SK-N-SH (cell line): ENCODE results near the gene PTPRD. TPM values are rescaled to one million over a fixed set of nuclear protein-coding genes. Genes with fewer than 3 reads are reported as not detected.

Experiments used
- CTCF ChIA-PET: fragments of 300-600, 350-600 bp; formaldehyde crosslinking; extraction: SDS; loops from one replicate; lab custom pipeline; 2021; lab: Yijun Ruan, JAX
- POLR2A ChIA-PET: fragments of 350-600 bp; sonication (Branson Sonifier 250); formaldehyde crosslinking; extraction: SDS; loops from one replicate; lab custom pipeline; 2020; ENCODE audit warnings: antibody characterized with exemption, inconsistent platforms; lab: Yijun Ruan, JAX
- DNase-seq: peaks from one replicate; pipeline ENCODE4 v3.0.0; 2012
- H2AFZ ChIP-seq: fragments of 200-600 bp; sonication (generic); 2 replicates; pipeline ENCODE4 v1.8.1; 2016; ENCODE audit warnings: antibody characterized with exemption, mild to moderate bottlenecking, low read depth
- H3F3A ChIP-seq: fragments of 200-600 bp; sonication (generic); replicated peaks from 2 replicates; pipeline ENCODE3; 2016; ENCODE audit warnings: antibody characterized with exemption, mild to moderate bottlenecking; ENCODE audit not compliant: insufficient read depth
- H3K27ac ChIP-seq, 2 experiments: fragments of 200-500 bp in 1 of 2; fragments of 200-600 bp in 1 of 2; sonication (Bioruptor generic) in 1 of 2; sonication (generic), shearing (Covaris generic) in 1 of 2; 2 replicates each; pipeline versions ENCODE4 v1.5.1 to v1.6.1; 2014 to 2016; ENCODE audit warnings: low read depth in 2 of 2, inconsistent platforms in 1 of 2, low read length in 1 of 2, mild to moderate bottlenecking in 1 of 2, mixed read lengths in 1 of 2
- H3K27me3 ChIP-seq: fragments of 200-600 bp; sonication (generic), shearing (Covaris generic); 2 replicates; pipeline ENCODE4 v1.6.1; 2016; ENCODE audit warnings: mixed run types; ENCODE audit not compliant: insufficient read depth
- H3K36me3 ChIP-seq, 2 experiments: fragments of 200-500 bp in 1 of 2; fragments of 200-600 bp in 1 of 2; sonication (Bioruptor generic) in 1 of 2; sonication (generic) in 1 of 2; replicated peaks in 1 of 2; 2 replicates each; pipeline versions ENCODE3 to v1.5.1; 2014 to 2016; ENCODE audit warnings: low read length in 1 of 2, mild to moderate bottlenecking in 1 of 2; ENCODE audit not compliant: insufficient read depth in 2 of 2, control insufficient read depth in 1 of 2
- H3K4me1 ChIP-seq, 2 experiments: fragments of 200-500 bp in 1 of 2; fragments of 200-600 bp in 1 of 2; sonication (Bioruptor generic) in 1 of 2; sonication (generic), shearing (Covaris generic) in 1 of 2; 2 replicates each; pipeline versions ENCODE4 v1.5.1 to v1.6.1; 2014 to 2016; ENCODE audit warnings: low read depth in 1 of 2, low read length in 1 of 2, mixed run types in 1 of 2; ENCODE audit not compliant: insufficient read depth in 2 of 2, control insufficient read depth in 1 of 2
- H3K4me2 ChIP-seq: fragments of 200-600 bp; sonication (generic), shearing (Covaris generic); 2 replicates; pipeline ENCODE4 v1.6.1; 2017; ENCODE audit warnings: mixed run types
- H3K4me3 ChIP-seq, 2 experiments: fragments of 200-500 bp in 1 of 2; fragments of 200-600 bp in 1 of 2; sonication (Bioruptor generic) in 1 of 2; sonication (generic), shearing (Covaris generic) in 1 of 2; 2 replicates each; pipeline versions ENCODE4 v1.5.1 to v1.8.1; 2014 to 2016; ENCODE audit warnings: low read depth in 2 of 2, inconsistent platforms in 1 of 2, low read length in 1 of 2, mild to moderate bottlenecking in 1 of 2, mixed read lengths in 1 of 2, moderate library complexity in 1 of 2
- H3K79me2 ChIP-seq: fragments of 200-600 bp; sonication (generic); 2 replicates; pipeline ENCODE4 v1.8.1; 2017; ENCODE audit warnings: mild to moderate bottlenecking; ENCODE audit not compliant: insufficient read depth
- H3K9ac ChIP-seq: fragments of 200-600 bp; sonication (generic); 2 replicates; pipeline ENCODE4 v1.6.1; 2017; ENCODE audit warnings: mixed run types
- H3K9me2 ChIP-seq: fragments of 200-600 bp; sonication (generic); 2 replicates; pipeline ENCODE4 v1.6.1; 2017; ENCODE audit warnings: mixed run types
- H3K9me3 ChIP-seq: fragments of 200-600 bp; sonication (generic); 2 replicates; pipeline ENCODE4 v1.6.1; 2017; ENCODE audit warnings: mixed run types, mild to moderate bottlenecking, moderate library complexity
- H4K20me1 ChIP-seq: fragments of 200-600 bp; sonication (generic); 2 replicates; pipeline ENCODE4 v1.6.1; 2017; ENCODE audit warnings: mild to moderate bottlenecking, mixed run types; ENCODE audit not compliant: insufficient read depth
- CTCF ChIP-seq: fragments of 200-600 bp; sonication (generic); IDR thresholded peaks from 2 replicates; pipeline ENCODE4 v1.6.1; 2017; ENCODE audit warnings: antibody characterized with exemption, mild to moderate bottlenecking, moderate library complexity
- EP300 ChIP-seq, 2 experiments: IDR thresholded peaks; 2 replicates each; pipeline versions ENCODE4 v1.4.0 to v1.6.1; 2012; ENCODE audit warnings: borderline replicate concordance in 1 of 2, low read depth in 1 of 2, low read length in 1 of 2
- IRF3 ChIP-seq: fragments of 150-350 bp; IDR thresholded peaks from 2 replicates; pipeline ENCODE4 v1.6.1; 2016; ENCODE audit warnings: mild to moderate bottlenecking, low read depth, low read length
- JUND ChIP-seq: IDR thresholded peaks from 2 replicates; pipeline ENCODE4 v1.4.0; 2012
- MEF2A ChIP-seq: IDR thresholded peaks from 2 replicates; pipeline ENCODE4 v1.4.0; 2012; ENCODE audit warnings: low read depth, borderline replicate concordance
- MXI1 ChIP-seq: IDR thresholded peaks from 2 replicates; pipeline ENCODE4 v1.6.1; 2012; ENCODE audit warnings: mild to moderate bottlenecking, low read depth, low read length, improper control_type of control experiment
- NFIC ChIP-seq: IDR thresholded peaks from 2 replicates; pipeline ENCODE4 v1.4.0; 2012; ENCODE audit warnings: borderline replicate concordance
- PBX3 ChIP-seq: IDR thresholded peaks from 2 replicates; pipeline ENCODE4; 2012
- POLR2AphosphoS5 ChIP-seq: IDR thresholded peaks from 2 replicates; pipeline ENCODE4 v1.6.1; 2012; ENCODE audit warnings: low read depth, low read length
- RCOR1 ChIP-seq: fragments of 150-350 bp; IDR thresholded peaks from 2 replicates; pipeline ENCODE4 v1.6.1; 2017; ENCODE audit warnings: antibody characterized with exemption, low read length
- REST ChIP-seq: IDR thresholded peaks from 2 replicates; pipeline ENCODE4 v1.6.1; 2012; ENCODE audit warnings: mild to moderate bottlenecking, low read depth, low read length, moderate library complexity
- TAF1 ChIP-seq: IDR thresholded peaks from 2 replicates; pipeline ENCODE4 v1.6.1; 2012; ENCODE audit warnings: low read depth, mild to moderate bottlenecking, low read length, moderate library complexity, borderline replicate concordance
- TCF12 ChIP-seq: IDR thresholded peaks from 2 replicates; pipeline ENCODE4 v1.4.0; 2012
- YY1 ChIP-seq: IDR thresholded peaks from 2 replicates; pipeline ENCODE4 v1.4.0; 2012; ENCODE audit warnings: low read depth, mild to moderate bottlenecking
- ZBTB33 ChIP-seq: IDR thresholded peaks from 2 replicates; pipeline ENCODE4 v1.4.0; 2012; ENCODE audit warnings: low read depth, borderline replicate concordance
- WGBS: methylation state at CpG from one replicate; pipeline ENCODE4 v1.1.6; 2017; ENCODE audit warnings: low lambda C conversion rate; 5-methylcytosine and 5-hydroxymethylcytosine counted together
- polyA plus RNA-seq, 3 experiments: library from polyadenylated mRNA; depleted of rRNA; stranded (reverse); fragments of >200 nt; gene quantifications; 2 replicates each; pipeline ENCODE4 v1.2.3, GENCODE V29; 2012

PTPRD gene
- polyA plus RNA-seq, 1 of the 3 experiments (the other 2 are of a cell fraction) = 0.15 TPM

- no peak for TF ChIP-seq ZBTB33
- TF ChIP-seq YY1 = no peak
- TF ChIP-seq TCF12 = no peak
- TF ChIP-seq IRF3 = no peak
- no peak for TF ChIP-seq POLR2AphosphoS5
- TF ChIP-seq MEF2A = no peak
These were observed 1873.9 kb downstream of the PTPRD start (continued) for GRCh38 chr9:8738945-8739344.

GRCh38 chr9:8736805-8737204 is 1876.0 kb downstream of the PTPRD start:
- H3K4me1 ChIP-seq = peaks cover 0 to 3% of the 10 kb centered on the region in 2 experiments; a peak in 1 of 4 replicates
- H3K27ac ChIP-seq = no peak overlapping the region
- TF ChIP-seq IRF3 (no peak), JUND (no peak), CTCF (no peak), REST (no peak), TAF1 (no peak), RCOR1 (no peak), PBX3 (no peak), ZBTB33 (no peak), EP300 (IDR thresholded peaks at IDR 0.05; ENCODE audit: borderline replicate concordance in 1 of 2, low read depth in 1 of 2, low read length in 1 of 2) (no peak), MXI1 (no peak), NFIC (no peak)
- TF ChIP-seq, all 33 proteins: peak for 0
- H3K36me3 ChIP-seq = no peaks in the 10 kb centered on the region
- ChIA-PET CTCF (interaction anchor here (1.1 kb wide), 1 partner anchor 8 kb away, joined by 4 read pairs; no protein-coding TSS in a partner anchor), POLR2A (no interaction called here)
- no peaks in the 10 kb centered on the region for H3K27me3 ChIP-seq
- H3K4me3 ChIP-seq = no peak overlapping the region
- H3K9me3 ChIP-seq = no peaks in the 10 kb centered on the region
- H3K79me2 ChIP-seq = no peaks in the 10 kb centered on the region
- H2AFZ ChIP-seq = no peak overlapping the region
- DNase-seq = no peak
- no peaks in the 10 kb centered on the region for H3F3A ChIP-seq
- H3K4me2 ChIP-seq = no peak overlapping the region
- H3K9ac ChIP-seq = no peak overlapping the region
- no peaks in the 10 kb centered on the region for H3K9me2 ChIP-seq
- 56% methylated on average over 5 of the region's 5 CpGs for WGBS
- H4K20me1 ChIP-seq = no peaks in the 10 kb centered on the region
